Measurements from ENCODE around the gene RXFP2.

RXFP2 gene

DNA sequence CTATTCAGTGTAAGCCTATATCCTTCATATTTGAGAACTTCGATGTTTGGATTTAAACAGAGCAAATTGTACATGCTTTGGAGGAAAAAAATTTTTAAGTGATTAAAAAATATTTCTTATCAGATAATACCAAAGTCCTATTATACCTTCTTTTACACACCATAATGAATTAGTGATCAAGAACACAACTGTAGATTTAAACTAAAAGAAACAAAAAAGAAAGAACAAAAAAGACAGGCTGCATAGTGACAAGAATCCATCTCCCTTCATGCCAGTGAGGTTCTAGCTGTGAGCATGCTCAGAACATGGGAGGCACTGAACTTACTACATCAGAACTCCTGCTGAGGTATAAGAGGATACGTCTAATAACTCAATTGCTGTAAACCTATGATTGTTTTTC, at the start of gene RXFP2:
Gene RXFP2, plus strand, starts transcription at position 301 of the 400 bp plus-strand sequence. Its CDS starts 87 bp downstream, at position 388.
- no peak for DNase-seq (ENCODE audit: low read depth)

DNA sequence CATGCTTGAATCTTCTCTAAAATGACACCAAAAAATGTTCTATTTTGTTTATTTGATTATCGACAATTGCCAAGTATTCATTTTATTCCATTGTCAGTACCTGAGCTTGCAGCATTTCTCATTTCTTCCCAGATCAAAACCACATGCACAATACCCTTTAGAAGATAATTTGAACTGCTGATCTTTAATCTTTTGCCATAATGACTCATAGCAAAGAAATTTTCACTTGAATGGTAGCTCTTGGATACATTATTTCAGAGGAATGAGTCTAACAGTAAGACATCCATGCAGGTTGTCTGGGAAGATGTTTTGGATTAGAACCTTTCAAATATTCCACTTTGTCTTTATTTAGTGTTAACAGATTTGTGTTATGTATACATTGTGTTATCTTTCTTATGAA, 42.0 kb upstream of the RXFP2 start:
- DNase-seq (ENCODE audit: low read depth), result peak; percentile 67

DNA sequence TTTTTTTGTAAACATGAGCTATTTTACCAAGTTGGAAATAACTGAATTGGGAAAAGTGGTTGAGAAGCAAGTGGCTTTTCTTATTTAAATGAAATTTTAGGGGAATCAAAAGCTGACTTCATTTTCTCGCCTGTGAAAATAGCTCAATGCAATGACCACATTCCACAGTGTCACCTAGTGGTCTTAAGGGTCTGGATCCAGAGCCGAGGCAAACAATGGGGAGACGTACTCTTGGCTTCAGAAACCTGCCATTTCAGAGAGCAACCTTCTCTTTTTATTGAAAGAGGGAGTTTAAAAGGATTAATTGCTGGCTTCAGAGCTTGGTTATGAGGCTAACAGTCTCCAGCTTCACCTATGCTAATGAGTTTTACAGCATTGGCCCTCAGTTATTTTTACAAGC, 39.7 kb upstream of the RXFP2 start:
- DNase-seq (ENCODE audit: low read depth), result peak; percentile 22

DNA sequence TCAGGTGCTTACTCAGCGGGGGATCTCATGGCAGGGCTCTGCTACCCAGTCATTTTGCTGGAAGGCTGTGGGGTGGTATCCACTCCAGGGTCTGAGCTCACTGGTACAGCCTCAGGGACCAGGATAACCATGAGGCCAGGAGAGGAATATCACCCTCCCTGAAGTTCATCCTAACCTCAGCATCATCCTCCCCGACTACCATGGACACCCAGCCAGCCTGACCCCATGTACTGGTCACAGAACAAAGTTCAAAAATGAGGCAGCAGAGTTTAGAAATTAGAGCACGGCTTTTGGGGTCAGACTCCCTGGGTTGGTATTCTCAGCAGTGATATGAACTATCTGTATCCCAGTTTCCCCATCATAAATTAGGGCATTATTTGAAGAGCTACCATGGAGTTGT, 35.5 kb upstream of the RXFP2 start:
- no peak for DNase-seq (ENCODE audit: low read depth)

GRCh38 chr13:31706105-31706504, 33.2 kb upstream of the RXFP2 start:
- no peak for DNase-seq (ENCODE audit: low read depth)

DNA sequence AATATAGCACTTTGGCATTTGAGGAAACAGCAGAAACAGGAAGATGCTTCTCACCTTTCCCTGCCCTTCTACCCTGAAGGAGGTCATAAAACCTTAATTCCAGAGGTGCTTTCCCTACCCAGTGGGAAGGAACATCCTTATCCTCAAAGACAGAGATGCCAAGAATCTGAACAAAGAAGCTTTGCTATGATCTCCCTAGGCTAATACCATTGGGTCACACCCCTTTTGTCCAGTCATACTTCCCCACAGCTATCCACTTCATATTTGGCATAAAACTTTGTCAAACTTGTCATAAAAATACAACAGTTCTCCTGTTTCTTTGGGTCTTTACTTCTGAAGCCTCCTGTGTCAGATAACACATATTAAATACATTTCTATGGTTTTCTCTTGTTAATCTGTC, 21.7 kb upstream of the RXFP2 start:
- DNase-seq (ENCODE audit: low read depth), result no peak

DNA sequence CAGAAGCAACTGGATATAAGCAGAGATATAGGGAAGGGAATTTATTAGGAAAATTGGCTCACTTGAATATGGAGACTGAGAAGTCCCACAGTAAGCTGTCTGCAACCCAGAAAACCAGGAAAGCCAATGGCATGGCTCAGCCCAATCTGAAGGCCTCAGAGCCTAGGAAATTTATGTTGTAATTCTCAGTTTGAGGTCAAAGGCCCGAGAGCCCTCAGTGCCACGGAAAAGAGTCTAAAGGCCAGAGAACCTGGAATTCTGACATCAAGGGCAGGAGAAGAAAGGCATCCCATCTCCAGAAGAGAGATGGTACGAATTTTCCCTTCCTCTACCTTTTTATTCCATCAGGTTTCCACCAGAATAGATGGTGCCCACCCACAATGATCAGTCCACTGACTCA, 20.1 kb upstream of the RXFP2 start:
- DNase-seq (ENCODE audit: low read depth), result no peak

DNA sequence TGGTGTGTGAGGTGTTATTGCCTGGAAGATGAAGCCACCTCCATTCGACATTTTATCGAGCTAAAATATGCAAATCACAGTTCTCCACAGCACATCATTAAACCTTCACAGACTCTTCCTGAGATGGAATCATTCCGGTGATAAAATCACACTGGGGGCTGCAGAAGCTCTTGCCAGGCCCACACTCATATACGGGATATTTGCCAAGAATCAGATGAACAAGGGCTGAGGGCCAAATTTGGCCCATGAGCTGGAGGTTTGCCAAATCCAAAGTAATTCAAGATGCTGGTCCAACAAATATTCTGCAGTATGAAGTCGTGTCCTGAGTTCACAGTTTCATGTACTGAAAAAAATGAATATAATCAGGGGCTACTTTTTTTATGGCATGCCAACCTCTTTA, 16.7 kb upstream of the RXFP2 start:
- DNase-seq (ENCODE audit: low read depth), result no peak

- peak; percentile 84 for DNase-seq (ENCODE audit: low read depth)
Measured at GRCh38 chr13:31725841-31726240, 13.5 kb upstream of the RXFP2 start.

DNA sequence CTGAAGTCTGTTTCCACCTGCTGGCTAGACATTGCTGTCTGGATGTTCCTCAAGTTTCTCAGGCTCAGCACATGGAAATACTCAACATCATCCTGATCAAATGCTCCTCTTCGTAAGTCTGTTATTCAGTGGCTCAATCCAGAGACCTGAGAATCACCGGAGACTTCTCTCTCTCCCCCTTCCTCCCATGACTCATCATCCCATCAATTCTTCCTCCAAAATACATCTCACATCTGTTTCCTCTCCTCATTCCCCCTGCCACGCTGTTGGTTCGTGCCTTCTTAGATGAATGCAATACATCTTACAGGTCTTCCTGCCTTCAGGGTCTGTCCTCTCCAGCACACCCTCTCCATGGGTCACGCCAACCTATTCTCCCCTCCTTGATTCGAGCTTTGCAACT, 7.4 kb upstream of the RXFP2 start:
- DNase-seq (ENCODE audit: low read depth), result peak; percentile 33

DNA sequence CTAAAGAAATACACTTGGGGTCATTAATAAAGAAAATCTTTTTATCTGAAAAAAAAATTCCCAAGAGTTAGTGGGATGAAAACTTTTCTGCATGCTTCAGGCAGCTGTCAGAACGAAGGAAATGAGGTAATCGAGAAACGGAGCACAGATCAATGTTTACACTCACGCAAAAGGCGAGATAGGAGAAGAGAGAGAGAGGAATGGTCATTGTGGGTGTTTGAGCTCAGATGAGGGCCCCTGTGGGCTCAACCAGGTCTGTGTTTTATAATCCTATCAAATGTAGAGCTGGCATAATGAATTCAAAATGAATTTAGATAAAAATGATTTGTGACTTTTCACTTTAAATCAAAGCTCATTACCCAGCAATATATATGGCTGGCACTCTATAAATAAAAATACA, 6.3 kb upstream of the RXFP2 start:
- peak; percentile 32 for DNase-seq (ENCODE audit: low read depth)

DNA sequence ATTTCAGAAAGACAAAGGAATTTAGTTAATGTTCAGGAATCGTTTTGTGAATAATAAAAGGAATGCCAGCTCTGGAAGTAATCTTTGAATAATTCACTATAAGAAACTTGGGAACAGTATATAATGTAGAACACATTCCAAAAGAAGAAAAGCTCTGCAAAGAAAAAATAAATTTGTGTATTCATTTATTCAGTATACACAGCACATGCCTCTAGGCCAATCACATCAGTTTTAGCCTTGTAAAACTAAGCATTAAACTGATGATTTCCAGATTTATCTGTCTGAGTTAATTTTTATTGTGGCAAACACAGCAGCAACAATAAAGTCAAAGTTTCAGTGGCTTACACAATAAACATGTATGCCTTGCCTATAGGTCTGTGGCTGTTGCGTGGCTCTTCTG, 5.7 kb upstream of the RXFP2 start:
- DNase-seq (ENCODE audit: low read depth), result no peak

GRCh38 chr13:31742097-31742734, 2.9 kb downstream of the RXFP2 start:
- DNase-seq (ENCODE audit: low read depth), result peak; percentile 84

DNA sequence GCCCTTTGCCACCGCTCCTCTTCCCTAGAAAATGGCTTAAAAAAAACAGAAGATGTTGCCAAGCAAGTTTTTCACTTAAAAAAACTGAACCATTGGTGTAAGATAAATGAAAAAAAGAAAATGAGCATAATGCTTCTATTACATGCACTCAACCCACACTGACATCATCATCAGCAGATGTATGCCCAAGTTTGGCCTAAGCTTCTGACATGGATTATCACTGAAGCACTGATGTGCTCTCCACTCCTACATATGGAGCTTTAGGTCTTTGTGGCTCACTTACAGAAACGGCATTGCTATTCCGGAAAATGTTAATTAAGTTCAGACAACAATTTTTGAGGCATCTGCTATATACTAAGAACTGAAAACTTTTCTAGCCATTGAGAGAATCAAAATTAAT, 8.0 kb downstream of the RXFP2 start:
- DNase-seq (ENCODE audit: low read depth), result no peak

GRCh38 chr13:31747966-31748365, 8.6 kb downstream of the RXFP2 start:
- DNase-seq (ENCODE audit: low read depth), result peak; percentile 60

- DNase-seq (ENCODE audit: low read depth), result peak; percentile 98
Measured at GRCh38 chr13:31749929-31750328, 10.6 kb downstream of the RXFP2 start.

GRCh38 chr13:31755211-31755610, 15.9 kb downstream of the RXFP2 start:
- DNase-seq (ENCODE audit: low read depth), result peak; percentile 25

DNA sequence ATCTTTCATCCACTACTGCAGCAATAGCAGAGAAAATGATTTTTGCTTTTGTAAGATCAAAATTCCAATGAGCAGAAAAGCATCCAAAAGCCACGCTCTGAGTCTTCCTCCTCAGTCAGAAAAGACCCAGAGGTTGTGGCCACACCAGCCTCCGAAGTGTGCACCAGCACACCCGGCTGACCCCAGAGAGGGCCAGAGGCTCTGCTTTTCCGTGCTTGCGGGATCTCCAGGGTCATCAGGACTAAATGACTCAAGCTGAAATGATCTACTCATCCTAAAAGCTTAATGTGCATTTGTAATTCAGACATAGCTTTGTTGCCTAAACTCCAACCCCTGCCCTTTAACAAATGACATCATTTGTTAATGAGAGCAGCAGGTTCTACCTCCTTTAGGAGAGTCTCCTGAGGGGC, 16.5 kb downstream of the RXFP2 start:
- DNase-seq (ENCODE audit: low read depth), result peak; percentile 98

DNA sequence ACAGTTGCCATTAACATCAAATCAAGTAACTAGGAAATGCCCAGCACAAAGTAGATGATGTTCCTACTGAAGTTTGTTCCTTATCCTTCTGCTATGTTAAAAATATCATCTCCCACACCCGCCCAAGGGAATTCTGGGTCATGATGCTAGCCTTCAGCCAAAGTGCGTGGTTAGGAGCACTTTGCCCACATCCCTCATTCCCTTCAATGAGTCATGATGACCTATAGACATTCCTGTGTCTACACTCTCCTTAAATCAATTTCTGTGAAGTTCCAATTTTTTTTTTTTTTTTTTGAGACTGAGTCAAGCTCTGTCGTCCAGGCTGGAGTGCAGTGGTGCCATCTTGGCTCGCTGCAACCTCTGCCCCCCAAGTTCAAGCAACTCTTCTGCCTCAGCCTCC, 17.0 kb downstream of the RXFP2 start:
- DNase-seq (ENCODE audit: low read depth), result peak; percentile 99

GRCh38 chr13:31761951-31762350, 22.6 kb downstream of the RXFP2 start:
- DNase-seq (ENCODE audit: low read depth), result peak; percentile 73

- DNase-seq (ENCODE audit: low read depth), result peak; percentile 52
Measured at GRCh38 chr13:31764556-31764955, 25.2 kb downstream of the RXFP2 start.

GRCh38 chr13:31765138-31765785, 25.9 kb downstream of the RXFP2 start:
- DNase-seq (ENCODE audit: low read depth), result peak; percentile 82

DNA sequence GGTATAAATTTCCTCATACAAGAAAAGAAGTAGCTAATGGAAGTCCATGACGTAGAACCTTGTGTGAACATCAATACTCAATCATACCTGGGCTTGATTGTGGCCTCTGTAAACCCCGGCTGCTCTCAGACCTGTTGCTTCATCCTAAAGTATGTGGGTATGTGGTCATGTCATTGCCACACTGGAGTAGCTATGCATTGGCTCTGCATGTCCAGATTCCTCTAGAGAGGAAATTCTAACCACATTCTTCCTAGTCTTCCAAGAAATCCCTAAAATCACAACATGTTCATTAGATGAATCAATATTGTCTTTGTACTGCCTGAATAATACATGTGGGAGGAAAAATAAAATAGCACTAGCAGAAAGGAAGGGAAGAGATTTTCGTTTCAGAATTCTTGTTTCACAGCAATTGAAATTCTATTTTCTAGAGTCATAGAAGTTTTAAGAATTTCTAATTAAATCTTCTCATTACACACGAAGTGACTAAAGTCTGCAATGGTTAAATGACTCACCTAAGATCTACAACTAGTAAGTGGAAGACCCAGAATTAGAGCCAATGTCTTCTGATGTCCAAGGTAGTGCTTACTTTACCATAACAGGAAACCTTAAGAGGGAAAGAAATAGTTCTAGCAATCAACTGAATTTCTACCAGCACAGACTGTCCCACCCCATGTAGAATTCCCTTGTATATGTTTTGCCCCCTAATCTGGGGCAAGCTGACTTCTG, 28.0 kb downstream of the RXFP2 start:
- peak; percentile 96 for DNase-seq (ENCODE audit: low read depth)
